CD4-positive, alpha-beta T cell treated with Interleukin-17A for 1 hour (primary cell): ENCODE data around the gene MED16.
"Not testable (repeated sequence)": the region's sequence is repeated elsewhere in the genome, so short reads cannot be mapped to it uniquely, and the experiment has no call there.

ENCODE experiments used
- DNase-seq: peaks from one replicate; pipeline ENCODE4 v3.0.0-alpha.2; 2020

Gene MED16

DNA sequence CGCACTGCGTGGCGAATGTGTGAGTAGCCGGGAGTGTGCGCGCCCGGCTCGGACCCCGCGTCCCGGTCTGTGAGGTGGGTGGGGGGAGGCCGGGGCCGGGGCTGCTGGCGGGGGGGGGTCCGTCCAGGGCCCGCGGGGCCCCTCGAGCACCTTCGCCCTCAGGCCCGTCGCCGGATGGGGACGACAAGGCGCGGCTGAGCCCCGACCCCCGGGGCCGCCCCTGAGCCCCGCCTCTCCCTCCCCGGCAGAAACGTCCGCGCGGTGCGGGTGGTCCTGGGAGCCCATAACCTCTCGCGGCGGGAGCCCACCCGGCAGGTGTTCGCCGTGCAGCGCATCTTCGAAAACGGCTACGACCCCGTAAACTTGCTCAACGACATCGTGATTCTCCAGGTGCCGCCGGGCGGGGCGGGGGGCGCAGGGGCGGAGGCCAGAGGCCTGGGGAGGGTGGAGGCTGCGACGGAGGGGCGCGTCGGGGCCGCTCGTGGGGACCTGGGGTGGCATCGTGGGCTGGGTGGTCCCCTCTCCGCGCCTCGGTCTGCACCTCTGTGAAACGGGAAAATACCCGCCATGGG lies 39.9 kb downstream of the MED16 start:
- no peak for DNase-seq

DNA sequence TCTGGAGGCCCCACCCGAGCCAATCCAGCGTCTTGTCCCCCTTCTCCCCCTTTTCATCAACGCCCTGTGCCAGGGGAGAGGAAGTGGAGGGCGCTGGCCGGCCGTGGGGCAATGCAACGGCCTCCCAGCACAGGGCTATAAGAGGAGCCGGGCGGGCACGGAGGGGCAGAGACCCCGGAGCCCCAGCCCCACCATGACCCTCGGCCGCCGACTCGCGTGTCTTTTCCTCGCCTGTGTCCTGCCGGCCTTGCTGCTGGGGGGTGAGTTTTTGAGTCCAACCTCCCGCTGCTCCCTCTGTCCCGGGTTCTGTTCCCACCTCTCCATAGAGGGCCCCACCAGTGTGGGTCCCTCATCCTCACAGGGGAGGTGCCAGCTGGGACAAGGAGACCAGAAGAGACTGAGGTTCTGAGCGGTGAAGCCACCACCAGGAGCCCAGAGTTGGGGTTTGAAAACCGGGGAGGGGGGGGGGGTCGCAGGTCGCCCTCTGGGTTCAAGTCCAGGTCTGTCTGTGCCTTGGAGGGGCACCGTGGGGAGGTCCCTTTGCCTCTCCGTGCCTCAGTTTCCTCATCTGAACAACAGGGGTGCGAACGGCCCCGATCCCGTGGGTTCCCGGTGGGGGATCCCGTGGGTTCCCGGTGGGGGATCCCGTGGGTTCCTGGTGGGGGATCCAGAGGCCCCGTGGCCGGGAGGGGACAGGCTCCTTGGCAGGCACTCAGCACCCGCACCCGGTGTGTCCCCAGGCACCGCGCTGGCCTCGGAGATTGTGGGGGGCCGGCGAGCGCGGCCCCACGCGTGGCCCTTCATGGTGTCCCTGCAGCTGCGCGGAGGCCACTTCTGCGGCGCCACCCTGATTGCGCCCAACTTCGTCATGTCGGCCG lies 40.6 kb downstream of the MED16 start, which contains the start of gene ELANE:
Gene ELANE (plus strand): TSS at position 168 of the 878 bp plus-strand sequence. CDS start 26 bp downstream, at position 194.
- no peak for DNase-seq

DNA sequence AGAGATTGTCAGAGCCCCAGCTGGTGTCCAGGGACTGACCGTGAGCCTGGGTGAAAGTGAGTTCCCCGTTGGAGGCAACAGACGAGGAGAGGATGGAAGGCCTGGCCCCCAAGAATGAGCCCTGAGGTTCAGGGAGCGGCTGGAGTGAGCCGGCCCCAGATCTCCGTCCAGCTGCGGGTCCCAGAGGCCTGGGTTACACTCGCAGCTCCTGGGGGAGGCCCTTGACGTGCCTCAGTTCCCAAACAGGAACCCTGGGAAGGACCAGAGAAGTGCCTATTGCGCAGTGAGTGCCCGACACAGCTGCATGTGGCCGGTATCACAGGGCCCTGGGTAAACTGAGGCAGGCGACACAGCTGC lies 42.0 kb downstream of the MED16 start:
- no peak for DNase-seq

DNA sequence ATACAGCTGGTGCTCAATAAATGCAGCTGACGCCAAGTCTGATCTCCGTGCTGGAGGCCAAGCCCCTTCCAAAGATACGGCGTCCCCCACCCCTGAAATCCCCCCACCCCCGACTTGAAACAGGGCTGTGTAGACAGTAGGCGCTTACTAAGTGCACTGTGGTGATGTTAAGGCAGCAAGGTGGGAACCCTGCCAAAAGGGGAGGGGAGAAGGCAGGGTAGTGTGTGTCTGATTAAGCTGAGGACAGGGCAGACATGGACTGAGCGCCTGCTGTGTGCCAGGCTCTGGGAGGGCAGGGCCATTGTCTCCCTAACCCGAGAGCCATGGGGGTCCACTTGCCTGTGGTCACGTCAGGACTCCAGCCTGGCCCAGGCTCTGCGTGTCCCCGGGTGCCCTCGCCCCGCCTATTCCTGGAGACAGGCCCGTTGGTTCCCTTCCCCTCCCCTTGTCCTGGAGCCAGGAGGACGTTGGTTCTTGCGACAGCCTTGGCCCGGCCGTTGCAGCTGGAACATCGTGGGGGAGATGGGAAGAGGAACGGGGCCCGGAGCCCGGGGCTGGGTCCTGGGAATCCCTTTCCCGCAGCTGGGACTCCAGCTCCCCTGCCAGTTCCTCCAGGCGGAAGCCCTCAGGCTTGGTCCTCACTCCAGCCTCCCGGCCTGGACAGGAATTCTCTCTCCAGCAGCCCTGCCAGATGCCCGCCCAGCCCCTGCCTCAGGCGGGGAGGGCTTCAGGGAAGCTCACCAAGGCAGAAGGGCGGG lies 42.6 kb downstream of the MED16 start:
- no peak for DNase-seq

DNA sequence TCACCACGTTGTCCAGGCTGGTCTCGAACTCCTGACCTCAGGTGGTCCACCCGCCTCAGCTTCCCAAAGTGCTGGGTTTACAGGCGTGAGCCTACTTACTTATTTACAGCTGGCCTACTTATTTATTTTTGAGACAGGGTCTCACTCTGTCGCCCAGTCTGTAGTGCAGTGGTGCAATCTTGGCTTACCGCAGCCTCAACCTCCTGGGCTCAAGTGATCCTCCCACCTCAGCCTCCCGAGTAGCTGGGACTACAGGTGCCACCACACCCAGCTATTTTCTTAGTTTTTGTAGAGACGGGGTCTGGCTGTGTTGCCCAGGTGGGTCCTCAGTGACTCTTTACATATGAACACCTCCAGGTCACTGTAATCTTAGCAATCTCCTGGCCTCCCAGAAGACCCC lies 43.8 kb downstream of the MED16 start:
- not testable (repeated sequence) for DNase-seq

DNA sequence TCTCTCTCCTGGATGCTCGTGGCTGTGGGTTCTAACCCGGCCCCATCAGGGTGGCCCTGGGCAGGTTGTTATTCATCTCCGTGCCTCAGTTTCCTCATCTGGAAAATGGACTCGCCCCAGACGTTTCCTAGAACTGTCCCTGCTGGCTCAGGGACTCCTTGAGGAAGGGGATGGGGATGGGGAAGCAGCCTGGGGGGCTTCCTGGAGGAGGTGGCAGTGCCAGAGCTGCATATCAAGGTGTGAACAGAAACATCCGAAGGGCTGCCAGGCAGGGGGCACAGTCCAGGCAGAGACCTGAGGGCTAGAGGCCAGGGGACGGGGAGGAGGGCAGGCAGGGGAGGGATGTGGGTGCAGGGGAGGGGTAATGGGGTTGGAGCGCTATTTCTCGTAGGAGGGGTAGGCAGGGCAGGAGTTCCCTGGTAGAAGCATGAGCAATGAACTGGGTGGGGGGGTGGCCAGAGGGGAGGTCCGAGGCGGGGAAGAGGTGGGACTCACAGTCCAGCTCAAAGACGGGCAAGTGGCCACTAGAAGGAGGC lies 44.5 kb downstream of the MED16 start:
- DNase-seq: no peak

DNA sequence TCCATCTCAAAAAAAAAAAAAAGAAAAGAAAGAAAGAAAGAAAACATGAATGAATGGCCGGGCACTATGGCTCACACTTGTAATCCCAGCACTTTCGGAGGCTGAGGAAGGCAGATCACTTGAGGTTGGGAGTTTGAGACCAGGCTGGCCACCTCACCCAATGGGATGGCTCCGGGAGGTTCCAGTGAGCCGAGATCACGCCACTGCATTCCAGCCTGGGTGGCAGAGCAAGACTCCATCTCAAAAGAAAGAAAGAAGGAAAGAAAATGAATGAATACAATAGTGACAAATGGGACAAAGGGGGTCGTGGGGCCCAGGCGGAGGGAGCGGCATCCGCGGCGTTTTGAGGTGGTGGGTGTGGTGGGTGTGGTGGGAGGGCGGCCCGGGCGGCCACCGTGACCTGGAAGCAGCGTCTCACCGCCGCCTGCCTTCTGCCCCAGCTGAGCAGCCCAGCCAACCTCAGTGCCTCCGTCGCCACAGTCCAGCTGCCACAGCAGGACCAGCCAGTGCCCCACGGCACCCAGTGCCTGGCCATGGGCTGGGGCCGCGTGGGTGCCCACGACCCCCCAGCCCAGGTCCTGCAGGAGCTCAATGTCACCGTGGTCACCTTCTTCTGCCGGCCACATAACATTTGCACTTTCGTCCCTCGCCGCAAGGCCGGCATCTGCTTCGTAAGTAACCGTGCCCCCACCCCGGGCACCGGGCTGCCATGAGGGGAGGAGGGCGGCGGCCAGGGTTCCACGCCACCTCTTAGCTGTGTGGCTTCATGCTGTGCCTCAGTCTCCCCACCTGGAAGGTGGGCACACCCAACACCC lies 47.1 kb downstream of the MED16 start:
- DNase-seq: no peak

DNA sequence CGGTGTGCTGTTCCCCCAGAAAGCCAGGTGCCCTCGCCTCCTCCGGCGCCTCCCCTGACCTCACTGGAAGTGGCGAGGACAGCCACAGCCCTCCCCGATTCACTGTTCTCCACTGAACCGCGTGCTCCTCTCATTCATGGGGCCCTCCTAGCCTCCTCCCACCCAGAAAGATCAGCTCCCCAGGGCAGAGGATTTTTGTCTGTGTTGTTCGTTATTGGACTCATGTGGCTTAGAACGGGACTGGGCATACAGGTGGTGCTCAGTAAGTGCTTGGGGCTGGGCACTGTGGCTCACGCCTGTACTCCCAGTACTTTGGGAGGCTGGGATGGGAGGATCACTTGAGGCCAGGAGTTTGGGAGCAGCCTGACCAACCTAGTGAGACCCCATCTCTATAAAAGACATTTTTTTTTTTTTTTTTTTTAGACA lies 48.4 kb downstream of the MED16 start:
- no peak for DNase-seq

DNA sequence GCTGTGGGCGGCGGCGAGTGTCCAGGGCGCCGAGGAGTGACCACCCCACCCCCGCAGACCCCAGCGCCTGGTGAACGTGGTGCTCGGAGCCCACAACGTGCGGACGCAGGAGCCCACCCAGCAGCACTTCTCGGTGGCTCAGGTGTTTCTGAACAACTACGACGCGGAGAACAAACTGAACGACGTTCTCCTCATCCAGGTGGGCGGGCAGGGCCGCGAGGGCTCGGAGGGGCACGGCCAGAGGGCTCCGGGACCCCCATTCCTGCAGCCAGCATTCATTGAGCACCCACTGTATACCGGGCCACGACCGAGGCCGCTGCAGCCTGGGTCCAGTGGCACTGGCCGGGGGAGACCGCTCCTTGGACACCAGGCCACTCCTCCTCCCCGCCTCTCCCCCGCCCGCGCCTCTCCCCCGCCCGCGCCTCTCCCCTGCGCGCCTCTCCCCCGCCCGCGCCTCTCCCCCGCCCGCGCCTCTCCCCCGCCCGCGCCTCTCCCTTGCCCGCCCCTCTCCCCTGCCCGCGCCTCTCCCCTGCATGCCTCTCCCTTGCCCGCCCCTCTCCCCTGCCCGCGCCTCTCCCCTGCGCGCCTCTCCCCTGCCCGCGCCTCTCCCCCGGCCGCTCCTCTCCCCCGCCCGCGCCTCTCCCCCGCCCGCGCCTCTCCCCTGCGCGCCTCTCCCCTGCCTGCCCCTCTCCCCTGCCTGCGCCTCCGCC lies 49.0 kb downstream of the MED16 start:
- DNase-seq: no peak

DNA sequence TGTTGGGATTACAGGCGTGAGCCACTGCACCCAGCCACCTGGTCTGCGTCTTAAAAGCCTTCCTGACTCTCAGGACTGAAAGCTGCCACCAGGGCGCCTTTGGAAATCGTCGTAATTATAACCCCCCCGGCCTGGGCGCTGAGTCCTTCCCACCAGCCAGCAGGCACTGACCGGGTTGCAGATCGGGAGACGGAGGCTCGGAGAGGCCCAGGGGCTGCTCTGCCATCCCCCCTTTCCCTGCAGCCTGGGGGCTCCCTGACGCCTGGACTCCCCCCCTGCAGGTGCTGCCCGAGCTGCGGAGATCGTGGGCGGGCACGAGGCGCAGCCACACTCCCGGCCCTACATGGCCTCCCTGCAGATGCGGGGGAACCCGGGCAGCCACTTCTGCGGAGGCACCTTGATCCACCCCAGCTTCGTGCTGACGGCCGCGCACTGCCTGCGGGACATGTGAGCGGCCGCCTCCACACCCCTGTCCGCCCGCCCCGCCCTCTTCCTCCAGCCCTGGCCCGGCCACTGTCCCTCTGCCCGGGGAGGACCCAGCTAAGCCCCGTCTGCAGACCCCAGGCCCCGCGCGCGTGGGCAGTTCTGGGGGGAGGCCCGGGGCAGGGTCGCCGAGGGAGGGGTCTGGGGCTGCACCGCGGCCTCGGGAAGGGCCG lies 49.7 kb downstream of the MED16 start:
- no peak for DNase-seq

DNA sequence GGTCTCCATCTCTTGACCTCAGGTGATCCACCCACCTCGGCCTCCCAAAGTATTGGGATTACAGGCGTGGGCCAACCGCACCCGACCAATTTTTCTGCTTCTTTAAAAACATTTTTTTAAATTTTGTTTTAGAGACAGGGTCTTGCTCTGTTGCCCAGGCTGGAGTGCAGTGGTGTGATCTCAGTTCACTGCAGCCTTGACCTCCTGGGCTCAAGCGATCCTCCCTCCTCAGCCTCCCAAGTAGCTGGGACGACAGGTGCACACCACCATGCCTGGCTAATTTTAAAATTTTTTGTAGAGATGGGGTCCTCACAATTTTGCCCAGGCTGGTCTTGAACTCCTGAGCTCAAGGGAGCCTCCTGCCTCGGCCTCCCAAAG lies 50.2 kb downstream of the MED16 start:
- DNase-seq: not testable (repeated sequence)

DNA sequence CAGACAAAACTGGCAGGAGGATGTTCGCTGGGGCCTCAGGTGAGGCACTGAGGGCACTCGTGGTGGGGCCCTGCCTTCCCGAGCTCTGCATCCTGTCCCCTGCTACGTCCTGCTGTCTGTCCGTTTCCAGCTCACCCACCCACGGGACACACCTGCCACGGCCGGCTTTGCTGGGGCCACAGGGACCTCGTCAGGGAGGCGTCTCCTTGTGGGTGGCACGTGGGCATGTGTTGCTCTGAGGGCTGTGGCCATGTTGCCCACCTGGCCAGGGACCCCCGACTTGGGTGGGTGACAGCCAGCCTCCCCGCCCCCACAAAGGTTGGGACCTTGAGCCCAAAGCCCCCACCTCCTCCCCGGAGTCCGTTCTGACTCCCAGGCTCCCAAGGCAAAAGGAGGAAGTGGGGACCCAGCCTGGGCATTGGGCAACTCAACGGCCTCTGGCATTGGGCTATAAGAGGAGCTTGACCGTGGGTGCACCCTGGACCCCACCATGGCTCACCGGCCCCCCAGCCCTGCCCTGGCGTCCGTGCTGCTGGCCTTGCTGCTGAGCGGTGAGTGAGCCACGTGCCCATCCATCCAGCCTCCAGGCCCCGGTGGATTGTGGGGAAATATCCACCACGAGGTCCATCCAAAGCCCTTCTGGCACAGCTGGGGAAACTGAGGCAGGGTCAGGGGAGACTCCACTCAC lies 52.3 kb downstream of the MED16 start, which contains the start of gene PRTN3:
Gene PRTN3 (plus strand): TSS at position 481 of the 688 bp plus-strand sequence. CDS start 10 bp downstream, at position 491.
- DNase-seq: no peak

DNA sequence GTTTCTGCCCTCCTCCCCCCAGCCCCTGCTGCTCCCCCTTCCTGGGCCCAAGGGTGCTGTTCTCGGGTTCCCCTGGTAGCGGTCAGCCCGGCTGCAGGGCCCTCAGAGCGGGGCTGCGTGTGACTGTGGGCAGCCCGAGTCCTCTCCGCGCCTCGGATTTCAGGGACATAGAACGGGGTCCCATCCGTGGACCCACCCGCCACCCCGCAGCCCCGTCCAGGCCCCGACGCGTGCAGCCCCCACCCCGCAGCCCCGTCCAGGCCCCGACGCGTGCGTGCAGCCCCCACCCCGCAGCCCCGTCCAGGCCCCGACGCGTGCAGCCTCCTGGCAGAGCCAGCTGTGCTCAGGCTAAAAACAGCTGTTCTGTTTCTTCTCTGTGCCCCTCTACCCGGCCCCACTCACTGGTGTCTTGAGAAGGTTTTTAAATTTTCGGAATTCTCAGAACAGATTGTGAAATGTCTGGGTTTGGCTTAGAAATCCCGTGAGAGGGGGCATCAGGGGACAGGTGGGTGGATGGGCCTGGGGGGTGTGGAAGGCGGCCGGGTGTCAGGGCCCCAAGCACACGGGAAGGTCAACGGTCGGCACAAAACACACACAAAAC lies 57.7 kb downstream of the MED16 start:
- no peak for DNase-seq

DNA sequence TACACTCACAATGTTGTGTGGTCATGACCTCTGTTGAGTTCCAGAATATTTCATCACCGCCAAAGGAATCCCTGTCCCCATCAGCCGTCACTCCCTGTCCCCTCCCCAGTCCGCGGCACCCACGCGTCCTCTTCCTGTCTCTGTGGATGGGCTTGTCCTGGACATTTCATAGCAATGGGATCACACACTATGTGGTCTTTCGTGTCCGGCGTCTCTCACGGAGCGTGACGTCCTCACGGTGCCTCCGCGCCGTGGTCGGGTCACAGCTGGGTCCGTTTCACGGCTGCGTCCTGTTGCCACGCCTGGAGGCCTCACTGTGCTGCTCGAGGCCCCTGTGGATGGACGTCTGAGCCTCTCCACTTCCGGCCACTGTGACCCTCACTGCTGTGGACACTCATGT lies 58.8 kb downstream of the MED16 start:
- DNase-seq: no peak

DNA sequence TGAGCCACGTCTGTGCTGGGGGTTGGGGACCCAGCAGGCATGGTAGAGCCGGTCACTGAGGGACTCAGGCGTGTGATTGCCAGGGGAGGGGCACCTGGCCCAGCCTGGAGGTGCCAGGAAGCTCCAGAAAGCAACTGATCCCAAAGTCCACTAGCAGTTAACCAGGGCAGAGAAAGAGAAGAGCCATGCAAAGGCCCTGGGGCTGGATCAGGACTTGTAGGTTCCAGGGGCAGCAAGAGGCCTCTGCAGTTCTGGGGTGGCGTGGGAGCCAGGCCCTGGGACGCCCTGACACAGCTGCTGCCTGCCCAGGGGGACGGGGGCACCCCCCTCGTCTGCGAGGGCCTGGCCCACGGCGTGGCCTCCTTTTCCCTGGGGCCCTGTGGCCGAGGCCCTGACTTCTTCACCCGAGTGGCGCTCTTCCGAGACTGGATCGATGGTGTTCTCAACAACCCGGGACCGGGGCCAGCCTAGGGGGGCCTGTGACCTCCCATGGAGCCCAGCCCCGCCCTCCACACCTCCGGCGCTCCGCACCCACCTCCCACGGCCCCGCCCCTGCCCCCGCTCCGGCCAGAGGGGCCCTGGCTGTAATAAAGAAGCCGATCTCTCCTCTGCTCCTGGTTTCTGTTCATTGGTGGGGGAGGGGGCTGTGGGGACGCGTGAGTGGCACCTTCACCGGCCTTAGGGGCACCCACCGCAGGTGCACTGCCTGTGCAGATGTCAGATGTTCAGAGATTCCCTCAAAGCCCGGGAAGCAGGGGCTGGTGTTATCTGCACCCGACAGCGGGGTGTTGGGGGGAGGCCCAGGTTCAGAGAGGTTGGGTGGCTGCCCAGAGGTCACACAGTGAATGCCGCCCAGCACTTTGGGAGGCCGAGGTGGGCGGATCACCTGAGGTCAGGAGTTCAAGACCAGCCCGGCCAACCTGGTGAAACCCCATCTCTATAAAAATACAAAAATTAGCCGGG lies 61.3 kb downstream of the MED16 start:
- no peak for DNase-seq

DNA sequence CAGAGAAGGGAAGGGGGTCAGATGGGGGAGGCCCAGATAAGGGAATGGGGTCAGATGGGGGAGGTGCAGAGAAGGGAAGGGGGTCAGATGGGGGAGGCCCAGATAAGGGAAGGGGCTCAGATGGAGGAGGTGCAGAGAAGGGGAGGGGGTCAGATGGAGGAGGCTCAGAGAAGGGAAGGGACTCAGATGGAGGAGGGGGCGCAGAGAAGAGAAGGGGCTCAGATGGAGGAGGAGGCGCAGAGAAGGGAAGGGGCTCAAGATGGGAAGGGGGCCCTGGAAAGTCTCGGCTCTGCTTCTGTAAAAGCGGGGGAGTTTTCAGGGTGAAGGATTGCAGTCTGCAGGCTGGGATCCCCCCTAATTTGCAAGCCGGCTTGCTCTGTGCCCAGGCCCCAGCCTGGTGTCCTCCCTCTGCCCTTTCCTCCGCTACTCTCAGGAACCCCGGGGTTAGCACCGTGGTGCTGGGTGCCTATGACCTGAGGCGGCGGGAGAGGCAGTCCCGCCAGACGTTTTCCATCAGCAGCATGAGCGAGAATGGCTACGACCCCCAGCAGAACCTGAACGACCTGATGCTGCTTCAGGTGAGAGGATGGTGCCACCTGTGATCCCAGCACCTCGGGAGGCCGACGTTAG lies 63.7 kb downstream of the MED16 start:
- DNase-seq: no peak

DNA sequence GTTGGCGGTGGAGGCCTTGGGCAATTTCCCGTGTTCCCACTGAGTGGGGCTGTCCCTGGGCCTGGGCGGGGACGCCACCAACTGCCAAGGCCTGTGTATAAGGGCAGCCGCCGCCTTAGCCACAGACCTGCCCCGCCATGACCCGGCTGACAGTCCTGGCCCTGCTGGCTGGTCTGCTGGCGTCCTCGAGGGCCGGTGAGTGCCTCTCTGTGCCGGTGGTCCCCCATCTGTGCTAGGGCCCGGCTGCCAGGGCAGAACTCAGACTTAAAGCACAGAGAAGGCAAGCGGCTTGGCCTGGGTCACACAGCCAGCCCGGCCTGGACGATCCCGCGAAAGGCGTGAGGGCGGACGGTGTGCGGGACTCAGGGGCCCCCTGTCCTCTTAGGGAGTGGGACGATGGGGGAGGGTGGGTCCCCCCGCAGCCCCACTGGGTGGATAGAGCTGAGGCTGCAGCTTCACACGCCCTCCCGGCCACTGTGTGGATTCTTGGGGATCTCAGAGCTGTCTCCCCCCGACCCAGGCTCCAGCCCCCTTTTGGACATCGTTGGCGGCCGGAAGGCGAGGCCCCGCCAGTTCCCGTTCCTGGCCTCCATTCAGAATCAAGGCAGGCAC lies 65.2 kb downstream of the MED16 start, which contains the start of gene AZU1:
Gene AZU1 (plus strand): TSS at position 128 of the 612 bp plus-strand sequence. CDS start 10 bp downstream, at position 138.
- DNase-seq: no peak

DNA sequence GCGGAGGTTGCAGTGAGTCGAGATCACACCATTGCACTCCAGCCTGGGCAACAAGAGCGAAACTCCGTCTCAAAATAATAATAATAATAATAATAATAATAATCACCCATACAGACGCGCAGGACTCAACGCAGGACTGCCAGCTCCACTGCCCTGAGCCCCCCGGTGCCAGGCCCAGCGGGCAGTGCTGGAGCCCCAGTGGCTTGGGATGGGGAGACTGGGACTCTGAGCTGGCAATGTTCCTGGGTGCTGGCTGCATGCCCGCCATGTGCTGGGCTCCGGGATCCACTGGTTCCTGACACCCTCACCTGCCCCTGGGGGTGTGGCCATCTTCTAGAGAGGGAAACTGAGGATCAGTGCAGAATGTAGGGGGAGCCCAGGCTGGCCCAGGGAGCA lies 65.7 kb downstream of the MED16 start:
- DNase-seq: no peak
